Right lobe of liver (tissue), 4 donors: Measurements from ENCODE around the gene INSR.

Experiments
- CTCF ChIP-seq, 4 donors: fragments of 200-600 bp in 3 of 4; fragments of 450-650 bp in 1 of 4; IDR thresholded peaks; one replicate each; pipeline versions ENCODE4 v1.5.1 to v1.8.0; 2016 to 2022; ENCODE audit warnings: antibody characterized with exemption in 4 of 4, mild to moderate bottlenecking in 2 of 4
- POLR2A ChIP-seq: fragments of 450-650 bp; IDR thresholded peaks from one replicate; pipeline ENCODE4 v1.6.1; 2017; ENCODE audit warnings: antibody characterized with exemption, mild to moderate bottlenecking
- donor health status: DM: no; HTN: no; CAD: no.
- donor health status: DM: no; HTN: no; CAD: no.
- donor health status: DM: no; HTN: yes; CAD: no.

- TF ChIP-seq POLR2A (no peak), CTCF (IDR thresholded peaks at IDR 0.05) (no peak)
These were observed 144.1 kb downstream of the INSR start for GRCh38 chr19:7149956-7150705.
